GM12891 (cell line): ENCODE results near the gene IPCEF1.

ENCODE experiments used
- DNase-seq: peaks from one replicate; pipeline ENCODE4 v3.0.0; 2011; ENCODE audit warnings: low spot score; ENCODE audit not compliant: insufficient read length
- FAIRE-seq: peaks from 2 replicates; lab custom pipeline; 2011; peaks lifted over from hg19 to GRCh38; lab: Jason Lieb, UNC
- PAX5 ChIP-seq: IDR thresholded peaks from 2 replicates; pipeline ENCODE4 v1.6.1; 2011; ENCODE audit warnings: low read length, moderate library complexity, mild to moderate bottlenecking; ENCODE audit not compliant: insufficient read depth, severe bottlenecking
- POLR2A ChIP-seq: IDR thresholded peaks from 2 replicates; pipeline ENCODE4 v1.6.1; 2011; ENCODE audit warnings: low read depth, low read length, control low read depth
- POLR2AphosphoS5 ChIP-seq: IDR thresholded peaks from 2 replicates; pipeline ENCODE4 v1.6.1; 2011; ENCODE audit warnings: low read depth, low read length, control low read depth
- POU2F2 ChIP-seq: IDR thresholded peaks from 2 replicates; pipeline ENCODE4 v1.6.1; 2011; ENCODE audit warnings: low read depth, mild to moderate bottlenecking, control low read depth, low read length, moderate library complexity
- SPI1 ChIP-seq: IDR thresholded peaks from 2 replicates; pipeline ENCODE4 v1.6.1; 2011; ENCODE audit warnings: low read depth, low read length, control low read depth
- TAF1 ChIP-seq: IDR thresholded peaks from 2 replicates; pipeline ENCODE4 v1.6.1; 2011; ENCODE audit warnings: low read depth, low read length, control low read depth

Gene IPCEF1

DNA sequence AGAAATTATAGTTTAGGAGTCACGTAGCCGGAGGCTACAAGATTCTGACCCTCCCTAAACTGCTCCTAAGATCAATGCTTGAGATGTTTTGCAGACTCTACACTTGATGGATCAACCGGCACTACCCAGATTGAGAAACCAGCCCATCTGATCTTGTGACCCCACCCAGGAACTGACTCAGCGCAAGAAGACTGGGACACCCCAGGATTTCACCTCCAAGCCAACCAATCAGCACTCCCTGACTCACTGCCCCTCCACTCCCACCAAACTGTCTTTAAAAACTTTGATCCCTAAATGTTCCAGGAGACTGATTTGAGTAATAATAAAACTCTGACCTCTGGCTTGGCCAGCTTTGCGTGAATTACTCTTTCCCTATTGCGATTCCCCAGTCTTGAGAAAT is 217.8 kb downstream of the IPCEF1 start:
- no peak for DNase-seq
- TF ChIP-seq SPI1: no peak
- TF ChIP-seq POLR2AphosphoS5: no peak
- TF ChIP-seq POLR2A: no peak
- TF ChIP-seq PAX5: no peak
- TF ChIP-seq TAF1: no peak
- no peak for TF ChIP-seq POU2F2
- no peak for FAIRE-seq

DNA sequence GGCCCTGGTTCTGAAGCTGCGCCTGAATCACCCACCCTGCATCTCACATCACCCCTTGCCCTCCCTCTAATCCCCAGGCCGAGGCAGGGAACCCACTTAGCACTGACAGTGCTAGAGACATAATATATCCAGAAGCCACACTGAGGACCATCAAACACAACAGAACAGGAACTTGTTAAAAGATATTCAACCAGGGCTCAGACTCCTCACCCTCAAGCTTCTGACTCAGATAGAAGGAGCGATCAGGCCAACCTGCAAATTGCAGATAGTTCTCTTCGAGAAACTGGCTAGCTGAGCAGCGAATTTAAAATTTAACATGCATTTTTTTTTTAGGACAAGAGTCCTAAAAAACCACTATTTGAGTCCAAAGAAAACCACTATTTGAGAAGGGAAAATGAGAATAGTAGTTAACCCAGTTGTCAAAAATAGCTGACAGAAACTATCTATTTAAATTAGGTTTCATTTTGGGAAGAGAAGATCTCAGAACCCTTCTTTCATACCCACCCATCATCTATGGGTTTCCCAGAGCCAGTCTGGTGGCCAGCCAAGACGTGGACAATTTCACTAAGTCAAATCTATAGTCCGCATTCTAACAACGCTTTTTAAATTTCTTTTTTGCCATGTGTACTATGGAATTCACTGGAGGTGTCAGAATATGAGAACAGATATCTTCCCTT is 222.0 kb downstream of the IPCEF1 start:
- no peak for TF ChIP-seq PAX5
- no peak for TF ChIP-seq SPI1
- no peak for TF ChIP-seq POLR2AphosphoS5
- TF ChIP-seq POLR2A: no peak
- TF ChIP-seq POU2F2: no peak
- no peak for TF ChIP-seq TAF1
- FAIRE-seq (no peak), DNase-seq (no peak)

DNA sequence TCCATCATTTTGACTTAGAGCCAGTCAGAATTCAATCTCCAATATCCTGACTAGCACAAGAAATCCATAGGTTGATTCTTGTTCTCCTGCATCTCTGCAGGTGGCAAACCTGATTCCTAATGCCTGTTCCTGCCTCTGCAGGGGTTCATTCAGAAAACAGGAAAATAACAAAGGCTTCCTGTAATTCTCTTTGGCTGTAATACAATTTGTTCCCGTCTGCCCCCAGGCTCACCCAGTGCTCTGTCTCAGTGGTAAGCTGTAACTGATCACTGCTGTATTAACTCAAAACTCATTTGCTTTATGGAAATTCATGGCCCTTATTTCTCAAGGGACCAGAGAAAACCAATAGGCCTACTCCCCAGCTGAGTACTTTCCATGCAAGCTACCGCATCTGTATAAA is 228.9 kb downstream of the IPCEF1 start:
- FAIRE-seq: no peak
- no peak for DNase-seq
- TF ChIP-seq POLR2A: no peak
- no peak for TF ChIP-seq POLR2AphosphoS5
- TF ChIP-seq TAF1: no peak
- no peak for TF ChIP-seq SPI1
- no peak for TF ChIP-seq POU2F2
- TF ChIP-seq PAX5: no peak

DNA sequence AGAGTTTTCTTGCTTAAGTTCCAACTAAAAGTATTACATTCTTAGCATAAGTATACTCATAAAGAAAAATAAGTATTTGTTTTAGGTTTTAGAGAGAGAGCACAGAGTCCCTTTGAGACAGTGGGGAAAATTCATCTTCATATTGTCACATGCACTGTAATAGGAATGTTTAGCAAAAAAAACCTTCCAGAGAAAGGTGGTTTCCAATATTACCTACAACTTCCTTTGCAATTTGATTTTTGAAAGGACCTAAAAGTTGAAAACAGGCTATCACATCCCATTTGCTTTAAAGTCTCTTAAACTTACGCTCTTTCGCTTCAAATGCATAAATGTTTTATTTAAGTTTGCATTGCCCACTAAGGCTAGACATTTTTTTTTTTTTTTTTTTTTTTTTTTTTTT is 231.2 kb downstream of the IPCEF1 start:
- no peak for TF ChIP-seq POU2F2
- no peak for TF ChIP-seq POLR2A
- no peak for TF ChIP-seq TAF1
- TF ChIP-seq POLR2AphosphoS5: no peak
- no peak for TF ChIP-seq PAX5
- TF ChIP-seq SPI1: no peak
- no peak for DNase-seq
- no peak for FAIRE-seq

DNA sequence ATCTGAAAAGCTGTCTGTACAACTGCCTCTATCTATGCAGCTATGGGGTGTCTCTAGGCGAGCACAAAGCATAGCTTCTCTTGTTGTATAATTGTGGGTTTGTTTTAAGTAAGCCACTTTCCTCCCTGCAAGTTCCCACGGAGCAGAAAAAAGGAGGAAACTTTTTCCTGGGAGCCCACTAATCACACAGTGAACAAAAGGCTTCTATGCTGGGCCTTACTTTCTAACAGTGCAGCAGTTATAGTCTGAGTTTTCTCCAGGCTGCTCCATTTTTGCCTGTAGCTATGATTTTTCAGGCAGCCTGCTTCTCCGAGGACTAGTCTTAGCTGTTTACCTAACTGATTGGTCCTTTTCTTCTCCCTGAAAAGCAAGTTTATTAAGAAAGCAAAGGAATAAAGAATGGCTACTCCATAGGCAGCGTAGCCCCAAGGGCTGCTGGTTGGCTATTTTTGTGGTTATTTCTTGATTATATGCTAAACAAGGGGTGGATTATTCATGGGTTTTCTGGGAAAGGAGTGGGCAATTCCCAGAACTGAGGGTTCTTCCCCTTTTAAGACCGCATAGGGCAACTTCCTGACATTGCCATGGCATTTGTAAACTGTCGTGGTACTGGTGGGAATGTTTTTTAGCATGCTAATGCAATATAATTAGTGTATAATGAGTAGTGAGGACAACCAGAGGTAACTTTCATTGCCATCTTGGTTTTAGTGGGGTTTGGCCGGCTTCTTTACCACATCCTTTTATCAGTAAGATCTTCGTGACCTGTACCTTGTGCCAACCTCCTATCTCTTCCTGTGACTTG is 233.2 kb downstream of the IPCEF1 start:
- no peak for TF ChIP-seq POLR2A
- no peak for TF ChIP-seq PAX5
- no peak for TF ChIP-seq POU2F2
- FAIRE-seq: no peak

DNA sequence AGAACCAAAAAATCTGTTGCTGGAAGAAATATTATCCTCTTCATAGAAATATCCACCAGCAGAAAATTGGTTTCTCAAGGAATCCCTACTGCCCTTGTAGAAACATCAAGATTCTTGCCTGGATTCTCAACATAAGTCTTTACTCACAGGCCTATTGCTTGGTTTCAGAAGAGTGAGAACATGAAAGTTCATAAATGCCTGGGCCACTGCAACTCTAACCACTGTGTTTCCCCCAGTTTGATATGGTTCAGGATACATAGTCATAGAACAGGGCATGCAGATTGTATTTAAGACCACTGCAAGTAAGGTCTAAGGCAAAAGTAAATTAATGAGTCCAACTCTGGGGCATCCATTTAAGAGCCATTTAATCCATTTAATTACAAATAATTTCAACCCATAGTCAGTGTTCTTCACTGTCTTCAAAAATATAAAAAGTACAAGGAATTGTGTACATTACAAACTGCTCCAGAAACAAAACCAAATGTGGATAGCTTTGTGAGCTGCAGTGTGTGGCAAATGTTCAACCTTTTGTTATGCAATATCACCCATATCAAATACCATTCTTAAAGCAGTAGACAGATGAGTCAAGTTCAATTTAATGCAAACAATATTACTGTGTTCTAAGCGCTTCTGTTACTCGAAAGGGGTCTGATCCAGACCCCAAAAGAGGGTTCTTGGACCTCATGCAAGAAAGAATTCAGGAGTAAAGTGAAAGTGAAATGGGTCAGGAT is 234.2 kb downstream of the IPCEF1 start:
- FAIRE-seq (no peak), DNase-seq (no peak)
- TF ChIP-seq POLR2A (no peak), POLR2AphosphoS5 (no peak), TAF1 (no peak), PAX5 (no peak), POU2F2 (no peak), SPI1 (no peak)

More for the DNA sequence above, 233.2 kb downstream of the IPCEF1 start:
- DNase-seq: no peak

DNA sequence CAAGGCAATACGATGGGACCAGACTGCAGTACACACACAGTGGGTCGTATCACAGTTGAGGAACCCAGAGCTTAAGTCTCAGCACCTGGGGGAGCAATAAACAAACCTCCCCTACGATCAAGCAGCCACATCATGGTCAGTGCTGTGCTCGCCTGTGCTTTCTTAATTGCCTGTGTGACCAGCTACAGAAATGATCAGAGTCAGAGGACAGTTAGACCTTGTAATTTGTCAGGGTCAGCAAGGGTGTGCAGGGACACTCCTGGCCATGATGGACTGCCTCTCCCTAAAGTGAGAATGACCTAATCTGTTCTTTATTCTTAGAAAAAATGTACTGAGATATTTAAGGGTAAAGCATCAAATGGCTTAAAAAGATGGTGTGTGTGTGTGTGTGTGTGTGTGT is 239.1 kb downstream of the IPCEF1 start:
- TF ChIP-seq PAX5: no peak
- no peak for TF ChIP-seq TAF1
- no peak for TF ChIP-seq POLR2A
- no peak for TF ChIP-seq POU2F2
- no peak for TF ChIP-seq POLR2AphosphoS5
- TF ChIP-seq SPI1: no peak
- FAIRE-seq: no peak
- no peak for DNase-seq

DNA sequence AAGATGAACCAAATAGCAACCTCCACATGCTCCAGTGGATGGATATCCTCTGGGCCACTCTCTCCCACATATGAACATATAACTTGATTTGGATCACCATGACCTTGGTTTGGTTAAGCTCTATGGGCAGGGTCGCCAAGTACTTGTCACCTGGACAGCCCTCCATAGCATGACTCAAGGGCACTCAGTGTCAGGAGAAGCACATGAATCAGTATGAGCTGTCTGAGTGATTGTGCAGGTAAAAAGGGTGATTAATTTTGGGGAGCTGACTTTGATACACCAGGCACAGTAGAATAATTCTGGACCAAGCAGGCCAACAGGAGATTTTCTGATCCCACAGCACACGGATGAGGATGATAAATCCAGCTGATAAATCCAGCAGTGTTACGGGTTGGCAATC is 243.2 kb downstream of the IPCEF1 start:
- TF ChIP-seq POU2F2 (no peak), POLR2A (no peak), POLR2AphosphoS5 (no peak), SPI1 (no peak), PAX5 (no peak), TAF1 (no peak)
- FAIRE-seq (no peak), DNase-seq (no peak)

DNA sequence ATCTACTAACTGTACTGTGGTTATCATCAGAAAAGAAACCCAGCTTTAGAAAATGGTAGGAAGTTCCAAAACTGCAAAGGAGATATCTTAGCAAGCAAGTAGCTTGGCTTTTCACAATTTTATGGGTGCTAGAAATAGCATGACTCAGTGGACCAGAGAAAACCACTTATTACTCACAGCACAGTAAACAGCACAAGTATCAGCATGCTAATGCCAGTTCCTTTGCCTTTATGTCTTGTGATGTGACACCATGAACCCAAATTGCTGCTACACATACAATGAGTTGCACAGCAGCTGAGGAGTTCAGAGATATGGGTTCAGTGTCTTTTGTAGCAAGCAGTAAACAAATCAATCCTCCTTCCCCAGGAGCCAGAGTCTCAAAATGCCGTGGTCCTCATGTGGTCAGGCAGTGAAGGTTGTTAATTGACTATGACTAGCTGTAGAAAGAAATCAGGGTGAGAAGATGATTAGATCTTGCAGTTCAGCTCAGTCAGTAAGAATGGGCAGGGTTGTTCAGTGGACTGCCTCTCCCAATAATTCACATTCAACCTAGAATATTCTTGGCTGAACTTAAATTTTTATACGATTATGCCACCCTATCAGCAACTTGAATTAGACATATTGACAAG is 244.3 kb downstream of the IPCEF1 start:
- TF ChIP-seq SPI1 (no peak), PAX5 (no peak), POU2F2 (no peak), POLR2A (no peak), TAF1 (no peak), POLR2AphosphoS5 (no peak)
- DNase-seq (no peak), FAIRE-seq (no peak)

DNA sequence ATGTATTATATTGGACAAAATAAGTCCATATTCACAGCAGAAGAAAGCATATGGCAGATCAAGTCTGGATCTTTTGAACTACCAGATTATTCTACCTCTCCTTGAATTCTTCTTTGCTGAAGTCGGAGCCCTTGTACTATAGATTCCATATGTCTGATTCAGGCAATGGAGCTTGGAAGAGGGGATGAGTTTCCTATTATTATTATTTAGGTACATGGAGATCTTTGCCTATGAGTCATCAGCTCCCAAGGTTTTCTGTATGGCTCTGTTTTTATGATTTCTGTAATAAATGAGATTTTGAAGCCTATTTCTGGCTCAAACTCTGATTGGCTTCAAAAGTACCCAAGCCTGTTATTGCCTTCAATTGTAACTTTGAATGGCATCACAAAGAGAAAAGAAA is 245.6 kb downstream of the IPCEF1 start:
- DNase-seq: no peak
- TF ChIP-seq POLR2A (no peak), PAX5 (no peak), POLR2AphosphoS5 (no peak), TAF1 (no peak), POU2F2 (no peak), SPI1 (no peak)
- FAIRE-seq: no peak
